B cell (primary cell): Measurements from ENCODE around the gene LHX4. TPM values are rescaled to one million over a fixed set of nuclear protein-coding genes. Genes with fewer than 3 reads are reported as not detected.

Source experiments
- ATAC-seq: fragments of 200-7000 bp; cut with Tn5 transposase; one replicate; pipeline ENCODE4 v1.10.0; 2021; ENCODE audit warnings: low read depth, mild to moderate bottlenecking, moderate number of reproducible peaks, moderate library complexity
- CTCF ChIA-PET: fragments of 350-600 bp; sonication (Branson Sonifier 250); formaldehyde crosslinking; loops from one replicate; lab custom pipeline; 2021; ENCODE audit warnings: antibody characterized with exemption, inconsistent platforms; lab: Charles Lee
- POLR2A ChIA-PET: fragments of 350-600 bp; sonication (Branson Sonifier 250); formaldehyde crosslinking; loops from one replicate; lab custom pipeline; 2021; ENCODE audit warnings: antibody characterized with exemption; lab: Charles Lee
- DNase-seq: peaks from one replicate; pipeline ENCODE4 v3.0.0; 2013
- H2AFZ ChIP-seq: 2 replicates; pipeline ENCODE4 v1.6.1; 2012; ENCODE audit warnings: mild to moderate bottlenecking, low read depth, low read length; ENCODE audit not compliant: insufficient read depth, poor library complexity, severe bottlenecking
- H3K27ac ChIP-seq, 2 donors: 1 replicate in 1 of 2; 2 replicates in 1 of 2; pipeline ENCODE4 v1.5.1; 2012 to 2013; ENCODE audit warnings: low read length in 2 of 2, mild to moderate bottlenecking in 2 of 2, moderate library complexity in 1 of 2
- H3K27me3 ChIP-seq, 4 experiments: fragments of 200-600 bp in 1 of 4; sonication (generic) in 1 of 4; replicated peaks in 1 of 4; 1 replicate in 2 of 4; 2 replicates in 2 of 4; pipeline versions ENCODE4 v1.6.1 to v1.7.0; 2013 to 2016; ENCODE audit warnings: low read length in 3 of 4, mild to moderate bottlenecking in 2 of 4, mixed read lengths in 1 of 4, moderate library complexity in 1 of 4; ENCODE audit not compliant: insufficient read depth in 4 of 4, control insufficient read depth in 3 of 4; ENCODE audit errors: control extremely low read depth in 1 of 4
- H3K36me3 ChIP-seq, 2 experiments: replicated peaks in 1 of 2; 1 replicate in 1 of 2; 2 replicates in 1 of 2; pipeline versions ENCODE4 v1.6.1 to v1.7.1; 2013; ENCODE audit warnings: low read length in 1 of 2; ENCODE audit not compliant: insufficient read depth in 2 of 2, control insufficient read depth in 1 of 2; ENCODE audit errors: control extremely low read depth in 1 of 2, extremely low read depth in 1 of 2
- H3K4me1 ChIP-seq, 2 donors: fragments of 200-600 bp in 1 of 2; sonication (generic) in 1 of 2; 1 replicate in 1 of 2; 2 replicates in 1 of 2; pipeline versions ENCODE4 v1.5.1 to v1.6.1; 2013 to 2017; ENCODE audit warnings: low read length in 2 of 2; ENCODE audit not compliant: control insufficient read depth in 2 of 2, insufficient read depth in 2 of 2
- H3K4me2 ChIP-seq: replicated peaks from 2 replicates; pipeline ENCODE3; 2012; ENCODE audit warnings: mild to moderate bottlenecking, low read depth, low read length; ENCODE audit not compliant: poor library complexity, severe bottlenecking
- H3K4me3 ChIP-seq, 5 experiments: fragments of 200-600 bp in 1 of 5; sonication (generic) in 1 of 5; 1 replicate in 3 of 5; 2 replicates in 2 of 5; pipeline versions ENCODE4 v1.5.1 to v1.7.0; 2011 to 2016; ENCODE audit warnings: low read length in 4 of 5, mild to moderate bottlenecking in 4 of 5, low read depth in 2 of 5, control low read depth in 1 of 5, moderate library complexity in 1 of 5; ENCODE audit not compliant: insufficient read depth in 1 of 5; ENCODE audit errors: control extremely low read depth in 1 of 5, extremely low read depth in 1 of 5
- H3K79me2 ChIP-seq: fragments of 200-600 bp; sonication (generic); one replicate; pipeline ENCODE4 v1.6.0; 2016; ENCODE audit warnings: low read length; ENCODE audit not compliant: control insufficient read depth, insufficient read depth
- H3K9ac ChIP-seq: fragments of 200-600 bp; sonication (generic); 2 replicates; pipeline ENCODE4 v1.6.1; 2017; ENCODE audit warnings: mild to moderate bottlenecking, low read length, moderate library complexity
- H3K9me3 ChIP-seq, 3 donors: one replicate each; pipeline versions ENCODE4 v1.6.1 to v1.7.1; 2013; ENCODE audit warnings: low read length in 2 of 3; ENCODE audit not compliant: control insufficient read depth in 2 of 3, insufficient read depth in 1 of 3; ENCODE audit errors: control extremely low read depth in 1 of 3
- H4K20me1 ChIP-seq: 2 replicates; pipeline ENCODE4 v1.6.0; 2012; ENCODE audit warnings: mild to moderate bottlenecking, low read length; ENCODE audit not compliant: insufficient read depth, control insufficient read depth, poor library complexity, severe bottlenecking
- H3K27ac Mint-ChIP-seq: one replicate; pipeline ENCODE4 v1.8.0; 2021; ENCODE audit warnings: mixed read lengths
- H3K27me3 Mint-ChIP-seq: one replicate; pipeline ENCODE4 v1.8.0; 2021; ENCODE audit warnings: mixed read lengths
- H3K4me1 Mint-ChIP-seq: one replicate; pipeline ENCODE4 v1.8.0; 2021; ENCODE audit warnings: mixed read lengths
- H3K4me3 Mint-ChIP-seq: one replicate; pipeline ENCODE4 v1.8.0; 2021; ENCODE audit warnings: mixed read lengths
- H3K9me3 Mint-ChIP-seq: one replicate; pipeline ENCODE4 v1.8.0; 2022; ENCODE audit warnings: mixed read lengths; ENCODE audit not compliant: insufficient read depth
- CTCF ChIP-seq: fragments of 200-600 bp; IDR thresholded peaks from one replicate; pipeline ENCODE4 v1.8.0; 2022; ENCODE audit warnings: antibody characterized with exemption, mild to moderate bottlenecking
- EZH2 ChIP-seq: IDR thresholded peaks from 2 replicates; pipeline ENCODE4 v1.6.1; 2012; ENCODE audit warnings: borderline replicate concordance, low read depth, mild to moderate bottlenecking, moderate library complexity, low read length; ENCODE audit not compliant: insufficient read depth, poor library complexity, severe bottlenecking
- WGBS: methylation state at CpG from one replicate; pipeline ENCODE4 v1.1.5; 2013; ENCODE audit warnings: missing lambda C conversion rate; ENCODE audit not compliant: insufficient coverage; 5-methylcytosine and 5-hydroxymethylcytosine counted together
- intact Hi-C: fragments of 100-400 bp; cut with micrococcal nuclease; formaldehyde crosslinking; loops from one replicate; pipeline ENCODE4 v1.10.0; 2022
- polyA plus RNA-seq: library from polyadenylated mRNA; depleted of rRNA; stranded (reverse); fragments of >200 nt; gene quantifications from 2 replicates; pipeline ENCODE4 v1.2.3, GENCODE V29; 2012
- total RNA-seq, 2 donors: library from RNA; stranded (reverse); fragments of 120-200 nt in 1 of 2; gene quantifications; 1 replicate in 1 of 2; 2 replicates in 1 of 2; pipeline versions ENCODE4 v1.2.3 to v1.2.4, GENCODE V29; 2013 to 2022

LHX4 gene
- total and polyA plus RNA-seq, 2 donors (not counting 1 experiment from before 2014, with no cell fraction given) = not detected

- H3K4me2 ChIP-seq = no peak overlapping the region
- CTCF ChIA-PET = no interaction called here
- no peak overlapping the region for H3K9ac ChIP-seq
- no peak overlapping the region for H2AFZ ChIP-seq
- H3K79me2 ChIP-seq = no peaks in the 10 kb centered on the region
- no peaks in the 10 kb centered on the region for H3K9me3 ChIP-seq
- intact Hi-C loops = no loop called here
- ATAC-seq (no peak), DNase-seq (no peak)
- H3K27ac Mint-ChIP-seq = no peak overlapping the region
- H3K4me3 ChIP-seq = no peak overlapping the region
- no peaks in the 10 kb centered on the region for H3K9me3 Mint-ChIP-seq
- H3K4me3 Mint-ChIP-seq = no peak overlapping the region
- 82% methylated on average over 6 of the region's 6 CpGs for WGBS
- H3K27me3 ChIP-seq = peaks cover 0 to 37% (median 18%) of the 10 kb centered on the region in 4 experiments
- H3K27me3 Mint-ChIP-seq = peaks cover 50% of the 10 kb centered on the region
- TF ChIP-seq CTCF = no peak
- TF ChIP-seq EZH2 = no peak
- H4K20me1 ChIP-seq = no peaks in the 10 kb centered on the region
- H3K27ac ChIP-seq = no peak overlapping the region
- H3K4me1 ChIP-seq = no peaks in the 10 kb centered on the region
- POLR2A ChIA-PET = no interaction called here
- H3K36me3 ChIP-seq = no peaks in the 10 kb centered on the region
- H3K4me1 Mint-ChIP-seq = no peaks in the 10 kb centered on the region
Measured at GRCh38 chr1:180244840-180245239, 14.8 kb downstream of the LHX4 start.

GRCh38 chr1:180246579-180246978 lies 16.5 kb downstream of the LHX4 start:
- H3K27me3 Mint-ChIP-seq = peaks cover 44% of the 10 kb centered on the region
- Histone ChIP-seq H3K36me3 (no peaks in the 10 kb centered on the region), H3K79me2 (no peaks in the 10 kb centered on the region), H3K27ac (no peak overlapping the region), H3K9ac (no peak overlapping the region), H3K4me3 (no peak overlapping the region), H3K4me1 (no peaks in the 10 kb centered on the region), H3K4me2 (no peak overlapping the region), H3K9me3 (no peaks in the 10 kb centered on the region), H4K20me1 (no peaks in the 10 kb centered on the region), H3K27me3 (peaks cover 0 to 22% (median 7%) of the 10 kb centered on the region in 4 experiments), H2AFZ (no peak overlapping the region)
- TF ChIP-seq CTCF = no peak
- TF ChIP-seq EZH2 = no peak
- 97% methylated on average over 5 of the region's 5 CpGs for WGBS
- no peaks in the 10 kb centered on the region for H3K4me1 Mint-ChIP-seq
- no peak for DNase-seq
- ChIA-PET POLR2A (no interaction called here), CTCF (no interaction called here)
- H3K9me3 Mint-ChIP-seq = no peaks in the 10 kb centered on the region
- no peak overlapping the region for H3K27ac Mint-ChIP-seq
- H3K4me3 Mint-ChIP-seq = no peak overlapping the region
- intact Hi-C loops = no loop called here
- no peak for ATAC-seq
